Stimulated activated CD8-positive, alpha-beta memory T cell treated with anti-CD3 and anti-CD28 coated beads, Interleukin-7, amount 100 ng/mL, for 48 hours (primary cell): ENCODE results near the gene FILIP1.

Experiments used
- DNase-seq, 2 donors: peaks; one replicate each; pipeline ENCODE4 v3.0.0-alpha.2; 2020; ENCODE audit warnings: low read depth in 1 of 2; ENCODE audit errors: extremely low read depth in 1 of 2

Gene FILIP1

DNA sequence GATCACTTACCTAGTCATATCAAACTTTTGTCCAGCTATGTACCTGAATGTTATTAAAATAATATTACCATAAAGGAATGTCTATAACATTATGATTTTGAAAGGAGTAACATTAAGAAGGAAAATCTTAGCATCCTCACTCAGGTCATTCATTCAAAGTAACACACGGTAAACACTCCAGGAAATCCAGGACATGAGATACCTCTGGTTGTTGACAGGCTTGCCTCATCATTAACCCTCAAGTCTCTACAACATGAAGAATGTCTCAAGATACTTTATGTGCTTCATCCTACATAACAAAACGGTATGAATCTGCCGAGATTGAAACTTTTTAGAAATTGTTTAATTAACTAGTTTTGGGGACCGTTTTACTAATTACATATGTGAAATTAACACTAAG is 690 bp upstream of the FILIP1 start:
- DNase-seq = no peak

DNA sequence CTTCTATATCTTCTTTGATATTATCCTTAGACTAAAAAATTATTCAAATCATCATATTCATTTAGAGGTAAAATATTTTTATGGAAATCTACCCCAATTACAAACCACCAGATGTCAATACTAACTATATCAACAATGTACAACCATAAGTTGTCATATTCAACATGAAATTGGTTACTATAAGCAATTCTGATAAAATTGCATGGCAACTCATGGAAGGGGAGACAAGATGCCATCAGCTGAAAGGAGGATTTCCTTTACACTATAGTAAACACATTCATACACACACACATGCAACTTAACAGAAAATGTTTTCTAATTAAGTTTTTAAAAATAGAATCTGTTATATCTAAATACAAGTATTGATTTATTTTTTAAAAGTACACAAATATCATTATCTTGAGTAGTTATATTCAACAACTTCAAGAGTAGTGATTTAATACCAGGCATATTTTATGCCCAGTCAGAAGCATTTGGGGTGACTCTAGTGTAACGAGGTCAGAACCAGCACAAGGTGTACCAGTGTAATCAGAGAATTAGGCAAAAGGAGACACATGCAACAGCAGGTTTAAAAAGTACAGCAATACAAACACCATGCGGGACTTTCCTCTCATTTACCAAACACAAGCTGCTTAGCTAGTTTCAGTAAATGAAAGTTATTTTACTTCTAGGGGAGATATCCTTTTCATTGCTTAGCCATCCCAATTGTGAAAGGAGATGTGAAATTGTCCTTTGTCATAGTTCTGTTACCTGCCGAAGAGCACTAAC is 1.0 kb downstream of the FILIP1 start:
- no peak for DNase-seq

DNA sequence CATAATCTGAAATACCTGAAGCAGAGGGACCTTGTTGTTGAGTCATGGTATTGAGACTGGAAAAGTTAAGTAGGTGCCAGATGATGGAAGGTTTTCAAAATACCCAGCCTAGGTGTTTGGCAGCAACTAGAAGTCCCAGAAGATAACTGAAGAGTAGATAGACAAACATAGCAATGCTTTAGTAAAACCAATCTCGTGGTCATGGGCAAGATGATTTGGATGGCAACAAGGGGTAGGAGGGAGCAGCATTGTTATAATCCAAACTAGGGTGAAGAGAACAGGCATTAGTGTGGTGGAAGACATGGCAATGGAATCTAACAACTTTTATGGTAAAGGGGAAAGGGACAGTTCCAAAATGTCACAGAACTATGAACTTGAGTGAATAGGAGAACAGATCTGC is 2.3 kb downstream of the FILIP1 start:
- no peak for DNase-seq

DNA sequence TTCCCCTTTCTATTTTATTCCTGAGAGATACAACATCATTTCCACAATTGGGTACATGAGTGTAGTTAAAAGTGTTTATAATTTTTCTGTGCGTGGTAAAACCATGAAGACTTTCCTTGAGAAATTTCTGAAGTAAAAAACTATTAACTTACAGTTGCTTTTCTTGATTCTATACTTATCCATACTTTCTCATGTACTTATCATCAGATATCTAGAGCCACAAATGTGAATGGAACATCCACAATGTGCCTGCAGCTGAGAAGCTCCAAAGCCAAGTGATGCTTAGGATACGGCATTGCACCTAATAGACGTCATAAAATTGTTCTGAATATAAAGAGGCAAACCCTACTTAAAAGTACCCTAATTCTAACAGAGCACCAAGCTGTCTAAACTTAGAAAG is 2.9 kb downstream of the FILIP1 start:
- DNase-seq = no peak

DNA sequence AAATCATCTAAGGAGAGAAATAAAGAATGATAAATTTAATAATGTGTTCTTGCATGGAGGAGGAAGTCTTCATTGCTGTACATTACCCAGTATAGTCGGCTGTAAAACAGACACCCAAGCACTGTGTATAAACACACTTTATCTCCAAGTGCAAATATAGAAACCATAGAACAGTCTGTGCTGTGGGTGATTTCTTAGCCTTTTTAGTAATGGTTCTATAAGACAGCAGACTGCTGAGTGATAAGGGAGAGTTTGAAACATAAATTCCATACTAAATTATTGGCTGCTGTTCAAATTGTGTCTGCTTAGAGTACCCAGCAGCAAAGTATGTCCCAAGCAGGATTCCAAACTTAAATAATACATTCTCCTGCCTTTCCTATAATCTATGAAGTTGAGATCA is 4.6 kb downstream of the FILIP1 start:
- DNase-seq = no peak

DNA sequence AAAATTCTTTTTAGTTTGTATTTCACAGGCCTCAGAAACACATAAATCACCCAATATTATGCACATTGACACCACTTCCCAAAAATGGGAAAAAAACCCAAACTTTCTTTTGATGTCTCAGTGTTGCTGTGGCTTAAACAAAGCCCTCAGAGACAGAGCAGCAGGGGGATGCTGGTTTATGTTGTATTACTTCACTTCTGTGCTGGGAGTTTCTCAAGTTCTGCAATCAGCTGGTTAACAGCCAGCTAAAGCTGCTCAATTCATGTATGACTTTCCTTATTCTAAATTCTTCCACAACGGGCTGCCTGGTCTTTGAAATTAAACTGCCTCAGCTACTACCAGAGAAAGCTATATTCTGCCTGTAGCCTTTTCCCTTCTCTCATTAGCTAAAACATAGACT is 5.6 kb downstream of the FILIP1 start:
- no peak for DNase-seq

DNA sequence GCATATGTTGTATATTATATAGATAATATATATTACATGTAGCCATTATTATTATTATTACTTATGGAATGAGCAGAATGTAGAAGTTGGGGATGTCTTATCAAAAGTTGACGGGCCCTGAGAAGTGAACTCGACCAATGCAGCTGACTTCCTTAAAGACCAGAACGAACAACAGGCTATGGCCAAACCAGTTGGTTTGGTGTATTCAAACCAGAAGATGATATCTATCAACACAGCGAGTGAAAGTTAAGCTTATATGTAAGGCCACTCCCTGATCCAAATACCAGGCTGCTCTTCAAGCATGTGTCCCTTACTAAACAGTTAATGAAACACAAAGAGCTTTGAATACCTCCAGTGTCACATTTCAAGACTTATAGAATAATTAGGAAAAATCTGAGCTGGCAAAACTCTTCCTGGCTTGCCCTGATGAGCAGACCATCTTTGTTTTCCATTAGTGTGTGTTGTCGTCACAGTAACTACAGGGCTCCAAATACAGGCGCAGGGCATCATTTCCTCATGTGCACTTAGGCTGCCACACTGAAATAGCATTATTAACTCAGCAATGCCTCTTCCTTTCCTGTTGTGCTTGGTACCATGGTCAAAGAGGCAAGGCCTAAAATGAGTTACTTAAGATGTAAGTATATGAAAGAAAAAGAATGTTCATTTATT is 6.6 kb downstream of the FILIP1 start:
- DNase-seq = no peak

DNA sequence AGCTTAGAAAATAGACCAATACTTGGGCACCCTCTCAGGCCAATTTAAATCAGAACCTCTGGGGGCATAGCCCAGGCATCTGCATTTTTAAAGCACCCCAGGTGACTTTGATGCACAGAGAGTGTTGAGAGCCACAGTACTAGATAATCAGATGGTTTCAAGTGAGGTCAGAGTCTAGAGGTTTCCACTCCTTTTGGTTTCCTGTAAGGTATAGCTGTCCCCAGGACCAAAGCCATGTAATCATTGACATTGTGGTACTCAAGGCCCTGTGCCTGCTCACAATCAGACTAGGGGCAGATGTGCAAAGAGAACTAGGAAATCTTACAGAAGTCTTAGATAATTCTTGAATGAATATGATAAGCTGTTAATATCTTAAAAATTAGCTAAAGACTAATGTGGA is 9.1 kb downstream of the FILIP1 start:
- DNase-seq = no peak

DNA sequence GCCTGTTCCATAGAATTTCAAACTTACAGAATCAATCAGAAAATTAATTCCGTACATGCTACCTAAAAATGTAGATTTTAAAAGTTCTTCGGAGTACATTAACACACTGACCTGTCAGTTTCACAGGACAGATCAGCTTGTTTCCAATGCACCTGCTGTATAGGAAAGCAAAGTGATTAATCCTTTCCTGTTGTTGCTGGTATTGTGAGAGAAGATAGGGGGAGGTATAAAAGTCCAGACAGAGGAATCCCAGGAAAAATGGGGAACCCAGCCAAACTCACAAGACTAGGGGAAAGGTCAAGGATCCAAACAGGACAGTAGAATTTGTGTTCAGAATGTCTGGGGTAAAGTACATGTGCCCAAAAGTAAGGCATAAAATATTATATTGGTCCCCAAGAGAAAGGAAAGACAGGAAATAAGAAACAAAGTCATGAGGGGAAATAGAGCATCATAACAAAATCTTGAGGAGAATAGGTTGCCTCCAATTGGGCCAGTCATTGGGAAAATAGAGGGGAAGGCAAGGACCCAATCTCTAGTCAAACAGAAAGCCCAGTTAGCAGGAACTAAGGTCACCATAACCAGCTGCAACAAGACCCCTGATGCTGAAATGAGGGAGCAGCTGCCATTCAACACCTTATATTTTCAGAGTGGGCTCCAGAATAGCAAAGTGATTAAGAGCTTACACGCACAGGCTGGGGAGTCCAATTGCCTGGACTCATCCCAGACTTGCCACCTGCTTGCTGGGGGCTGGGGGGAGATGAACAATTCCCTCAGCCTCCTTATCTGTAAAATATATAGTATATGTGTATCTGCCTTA is 10.3 kb downstream of the FILIP1 start:
- DNase-seq = no peak

DNA sequence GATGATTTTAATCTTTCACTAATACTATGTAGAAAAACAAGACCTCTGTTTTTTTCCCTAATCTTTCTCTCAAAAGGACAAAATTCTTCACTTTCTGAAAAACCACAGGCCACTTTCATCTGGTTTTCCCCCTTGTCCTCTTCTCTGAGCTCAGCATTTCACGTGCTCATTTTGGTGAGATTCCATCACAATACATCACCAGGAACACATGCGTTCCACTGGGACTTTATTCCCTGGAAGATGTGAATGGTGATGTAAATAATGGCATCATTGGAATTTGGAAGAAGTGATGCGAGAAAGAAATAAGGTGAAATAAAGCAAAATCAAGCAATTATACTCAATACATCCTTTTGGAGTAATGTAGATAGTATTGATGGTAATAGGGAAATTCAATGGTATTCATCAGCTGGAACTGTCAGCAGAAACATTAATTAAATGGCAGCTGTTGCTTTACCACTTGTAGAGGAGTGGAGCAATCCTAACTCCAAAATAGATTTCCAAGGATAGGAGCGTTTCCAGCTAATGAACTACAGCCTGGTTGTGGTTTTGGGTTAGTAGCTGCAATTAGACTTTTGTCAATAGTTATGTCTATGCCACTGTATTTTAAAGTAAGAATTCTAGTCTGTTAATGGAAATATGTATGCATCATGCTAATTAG is 11.5 kb downstream of the FILIP1 start:
- DNase-seq = no peak

DNA sequence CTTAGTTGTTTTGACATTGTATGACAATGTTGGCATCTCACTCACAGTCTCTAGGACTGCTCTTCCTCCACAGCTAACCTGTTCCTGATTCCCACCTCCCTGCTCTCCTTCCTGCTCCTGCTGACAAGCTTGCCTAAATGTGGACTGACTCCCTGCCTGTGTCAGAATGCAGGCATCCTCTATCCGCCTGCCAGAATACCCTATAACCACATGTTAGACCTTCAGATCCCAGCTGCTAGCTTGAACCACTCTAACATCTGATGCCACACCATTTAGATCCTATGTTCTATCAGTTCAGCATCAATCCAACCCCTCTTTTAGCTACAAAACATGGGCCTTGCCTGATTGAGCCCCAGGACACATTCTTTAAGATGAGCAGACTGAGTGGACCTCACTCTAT is 12.2 kb downstream of the FILIP1 start:
- no peak for DNase-seq

DNA sequence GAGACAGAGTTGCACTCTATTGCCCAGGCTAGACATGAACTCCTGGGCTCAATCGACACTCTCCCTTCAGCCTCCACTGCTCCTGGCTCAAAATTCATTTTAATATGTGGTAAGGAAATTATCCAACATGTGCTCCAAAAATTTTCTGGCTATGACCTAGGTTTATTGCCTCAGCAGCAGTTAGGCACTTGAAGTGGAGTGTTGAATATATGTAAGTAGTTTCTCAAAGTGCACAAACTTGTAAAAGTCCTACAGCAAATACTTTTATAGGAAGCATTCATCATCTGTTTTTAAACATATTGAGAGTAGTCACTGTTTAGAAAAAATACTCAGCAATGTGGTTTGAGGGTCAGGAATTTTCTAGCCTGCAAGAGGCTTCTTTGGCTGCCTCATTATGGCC is 13.2 kb downstream of the FILIP1 start:
- DNase-seq = no peak

DNA sequence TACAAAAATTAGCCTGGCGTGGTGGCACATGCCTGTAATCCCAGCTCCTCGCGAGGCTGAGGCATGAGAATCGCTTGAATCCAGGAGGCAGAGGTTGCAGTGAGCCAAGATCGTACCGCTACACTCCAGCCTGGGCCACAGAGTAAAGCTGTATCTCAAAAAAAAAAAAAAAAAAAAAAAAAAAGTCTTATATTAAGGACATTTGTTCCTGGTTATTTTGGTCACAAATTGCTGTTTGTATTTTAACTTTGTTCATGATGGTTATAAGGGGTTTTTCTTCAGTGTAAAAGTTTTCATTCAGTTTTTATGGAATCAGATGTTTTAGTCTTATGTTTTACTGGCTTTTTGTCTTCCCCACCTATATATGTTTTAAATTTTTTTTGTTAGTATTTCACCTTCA is 13.9 kb downstream of the FILIP1 start:
- DNase-seq = no peak

DNA sequence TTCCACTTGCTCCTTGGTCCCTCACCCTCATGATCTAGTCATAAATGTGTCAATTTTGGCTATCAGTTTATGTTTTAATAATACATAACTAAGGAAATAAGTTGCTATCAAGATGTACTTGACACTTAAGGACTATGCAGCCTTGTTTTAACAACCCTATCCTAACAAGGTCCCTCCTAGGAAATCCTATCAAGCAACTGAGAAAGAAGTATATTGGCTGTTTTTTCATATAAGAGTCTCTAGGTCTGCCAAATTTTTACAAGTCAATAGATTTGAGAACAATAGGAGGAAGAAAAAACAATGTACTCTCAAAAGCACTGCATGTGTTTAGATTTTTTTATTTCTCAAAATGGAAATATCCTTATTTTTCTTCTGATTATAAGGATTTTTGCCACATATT is 14.7 kb downstream of the FILIP1 start:
- DNase-seq = no peak

DNA sequence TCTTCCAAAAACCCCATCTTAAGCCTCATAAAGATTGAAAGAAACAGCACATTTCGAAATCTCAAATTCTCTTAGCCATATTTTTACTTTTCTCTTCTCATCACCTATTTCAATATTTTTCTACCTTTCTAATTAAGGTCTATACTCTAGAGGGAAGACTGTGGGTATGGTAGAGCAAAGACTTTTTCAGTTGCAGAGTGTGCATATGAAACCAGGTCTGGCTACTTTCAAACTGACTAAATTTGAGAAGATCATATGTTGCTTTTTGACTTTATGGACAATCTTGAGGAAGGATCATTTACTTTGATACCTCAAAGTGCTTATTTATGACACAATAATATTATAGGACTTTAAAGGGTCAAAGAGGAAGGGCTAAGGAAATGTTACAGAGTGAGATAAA is 20.7 kb downstream of the FILIP1 start:
- DNase-seq = no peak

DNA sequence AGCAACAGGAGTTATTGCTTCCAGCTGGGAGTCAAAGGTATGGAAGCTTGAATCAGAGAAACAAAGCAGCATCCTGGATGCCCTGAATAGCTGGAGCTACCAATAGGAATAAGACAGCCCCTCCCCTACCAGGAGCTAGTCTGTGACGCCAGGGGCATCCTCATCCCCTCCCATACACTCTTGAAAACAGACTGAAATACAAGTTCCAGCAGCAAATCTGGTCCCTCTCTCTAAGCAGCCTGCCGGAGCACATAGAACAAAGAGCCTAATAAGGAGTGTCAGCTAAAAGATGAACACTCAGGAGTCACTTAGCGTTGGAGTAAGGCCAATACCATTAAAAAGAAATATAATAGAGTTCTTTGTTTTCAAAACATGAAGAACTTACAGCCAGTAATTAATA is 25.6 kb downstream of the FILIP1 start:
- DNase-seq = no peak

DNA sequence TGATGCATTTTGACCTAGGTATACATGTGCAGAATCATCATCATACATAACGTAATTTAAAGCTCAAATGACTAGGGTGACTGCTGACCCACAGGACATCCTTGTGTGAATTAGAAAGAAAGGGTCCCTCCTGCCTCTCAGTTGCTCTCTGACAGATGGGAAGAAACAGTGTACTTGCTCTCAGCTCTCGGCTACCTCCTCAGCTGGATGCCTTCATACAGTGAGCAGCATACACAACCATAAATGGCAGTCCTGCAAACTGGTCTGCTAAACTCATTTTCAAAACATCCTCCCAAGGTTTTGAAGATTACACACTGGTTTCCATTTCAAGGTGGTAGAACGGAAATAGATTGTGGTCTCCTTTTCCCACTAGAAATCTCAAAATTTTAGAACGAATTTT is 26.3 kb downstream of the FILIP1 start:
- DNase-seq = no peak

DNA sequence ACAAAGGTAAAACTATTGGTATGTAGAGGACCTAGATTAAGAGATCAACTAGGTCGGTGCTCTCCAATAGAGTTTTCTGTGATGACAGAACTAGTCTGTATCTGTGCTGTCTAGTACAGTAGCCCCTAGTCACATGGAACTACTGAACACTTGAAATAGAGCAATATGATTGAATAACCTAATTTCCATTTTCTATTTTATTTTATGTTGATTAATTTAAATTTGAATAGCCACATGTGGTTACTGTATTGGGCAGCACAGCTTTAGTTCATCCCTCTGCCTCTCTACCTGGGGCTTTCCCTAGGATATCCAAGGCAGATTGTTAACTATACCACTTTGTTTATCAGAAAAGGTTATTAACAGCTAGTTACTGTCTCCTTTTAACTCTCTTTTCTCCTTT is 27.0 kb downstream of the FILIP1 start:
- DNase-seq = no peak

DNA sequence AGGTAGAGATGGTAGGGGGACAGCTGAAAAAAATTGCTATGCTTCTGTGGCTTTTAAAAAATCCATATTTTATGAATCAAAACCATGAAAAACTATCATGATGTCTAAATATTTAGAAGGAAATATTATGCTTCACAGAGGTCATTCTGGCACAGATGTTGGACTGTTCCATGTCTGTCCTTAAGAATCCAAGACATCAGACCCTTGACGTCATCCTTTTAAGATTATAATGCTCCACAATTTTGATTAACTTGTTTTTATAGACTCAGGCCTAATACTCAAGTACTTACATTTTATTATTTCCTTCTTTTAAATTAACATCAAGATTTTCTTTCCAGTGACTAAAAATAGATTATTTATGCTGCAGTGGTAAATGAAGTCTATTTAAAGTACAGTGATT is 29.7 kb downstream of the FILIP1 start:
- DNase-seq = no peak

DNA sequence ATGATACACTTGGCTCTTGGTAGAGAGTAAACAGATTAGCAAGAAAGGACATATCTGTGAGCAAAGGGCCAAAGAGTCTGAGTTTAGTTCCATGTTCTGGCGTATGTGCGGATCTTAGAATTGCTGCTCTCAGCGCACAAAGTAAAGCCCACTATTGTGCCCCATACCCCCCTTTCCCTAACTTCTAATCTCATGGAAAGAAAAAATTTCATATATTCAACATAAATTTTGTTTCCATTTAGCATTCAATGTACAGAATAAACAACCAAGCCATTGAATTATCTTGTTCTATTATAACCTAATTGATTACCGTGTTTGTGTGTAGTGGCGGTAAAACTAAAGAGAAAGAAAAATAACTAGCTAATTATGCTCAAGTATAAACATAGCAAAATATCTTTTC is 30.5 kb downstream of the FILIP1 start:
- no peak for DNase-seq

DNA sequence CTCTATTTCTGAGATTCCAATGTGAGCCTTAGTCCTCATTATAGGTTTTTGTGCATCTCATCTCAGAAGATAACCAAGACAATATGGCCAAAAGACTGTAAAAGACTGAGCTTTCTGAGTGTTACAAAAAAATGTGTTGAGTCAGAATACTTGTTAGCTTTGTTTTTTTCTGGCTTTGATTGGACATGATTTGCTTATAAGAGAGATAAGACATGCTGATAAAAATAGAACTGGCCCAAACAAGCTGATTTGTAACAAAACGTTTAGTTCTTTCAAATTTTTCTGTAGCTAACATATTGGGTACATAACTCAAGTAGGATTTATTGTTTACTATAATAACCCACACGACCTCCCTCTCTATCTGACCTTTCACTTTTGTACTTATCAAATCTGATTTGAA is 32.9 kb downstream of the FILIP1 start:
- DNase-seq = no peak
